Neural cell (in vitro differentiated cells): ENCODE measurements around the gene ESRP2. TPM values are rescaled to one million over a fixed set of nuclear protein-coding genes. Genes with fewer than 3 reads are reported as not detected.

Experiments used
- H2AFZ ChIP-seq: fragments of 200-600, 300-800 bp; sonication (generic), shearing (Covaris generic); 2 replicates; pipeline ENCODE4 v1.6.0; 2014; ENCODE audit warnings: low read depth, mild to moderate bottlenecking, antibody characterized with exemption, low read length, moderate library complexity
- H3F3A ChIP-seq: fragments of 200-600 bp; shearing (Covaris generic); 2 replicates; pipeline ENCODE4 v1.6.1; 2016; ENCODE audit warnings: mild to moderate bottlenecking, moderate library complexity, mixed read lengths, antibody characterized with exemption, low read length; ENCODE audit not compliant: insufficient read depth, poor library complexity, severe bottlenecking
- H3K27ac ChIP-seq: fragments of 200-600, 300-800 bp; sonication (generic), shearing (Covaris generic); 2 replicates; pipeline ENCODE4 v1.5.1; 2014; ENCODE audit warnings: mild to moderate bottlenecking, low read length, moderate library complexity
- H3K27me3 ChIP-seq: fragments of 300-800, 200-600 bp; sonication (generic), shearing (Covaris generic); 2 replicates; pipeline ENCODE4 v1.6.0; 2014; ENCODE audit warnings: mild to moderate bottlenecking, low read depth, low read length, moderate library complexity; ENCODE audit not compliant: insufficient read depth
- H3K36me3 ChIP-seq: fragments of 300-800, 200-600 bp; sonication (generic), shearing (Covaris generic); 2 replicates; pipeline ENCODE4 v1.5.1; 2014; ENCODE audit warnings: mild to moderate bottlenecking, antibody characterized with exemption, low read length, moderate library complexity; ENCODE audit not compliant: insufficient read depth
- H3K4me2 ChIP-seq: fragments of 300-800, 200-600 bp; sonication (generic), shearing (Covaris generic); 2 replicates; pipeline ENCODE4 v1.6.0; 2014; ENCODE audit warnings: mild to moderate bottlenecking, low read length
- H3K4me3 ChIP-seq: fragments of 300-800, 200-600 bp; sonication (generic), shearing (Covaris generic); 2 replicates; pipeline ENCODE4 v1.5.1; 2014; ENCODE audit warnings: mild to moderate bottlenecking, low read length, moderate library complexity
- H3K79me2 ChIP-seq: fragments of 200-600 bp; shearing (Covaris generic); replicated peaks from 2 replicates; pipeline ENCODE4 v1.6.0; 2014; ENCODE audit warnings: mild to moderate bottlenecking, low read length, moderate library complexity; ENCODE audit not compliant: insufficient read depth
- H3K9ac ChIP-seq: fragments of 300-800, 200-600 bp; sonication (generic), shearing (Covaris generic); 2 replicates; pipeline ENCODE4 v1.6.1; 2016; ENCODE audit warnings: mild to moderate bottlenecking, low read length, mixed read lengths
- H3K9me2 ChIP-seq: fragments of 200-600 bp; shearing (Covaris generic); 2 replicates; pipeline ENCODE4 v1.6.1; 2016; ENCODE audit warnings: mild to moderate bottlenecking, low read length, mixed read lengths; ENCODE audit not compliant: insufficient read depth
- H3K9me3 ChIP-seq: fragments of 200-600, 300-800 bp; sonication (generic), shearing (Covaris generic); 2 replicates; pipeline ENCODE4 v1.6.1; 2016; ENCODE audit warnings: mild to moderate bottlenecking, mixed run types, low read length, moderate library complexity, mixed read lengths
- H4K20me1 ChIP-seq: fragments of 200-600 bp; shearing (Covaris generic); 2 replicates; pipeline ENCODE4 v1.6.1; 2016; ENCODE audit warnings: mild to moderate bottlenecking, mixed run types; ENCODE audit not compliant: insufficient read depth
- EP300 ChIP-seq: fragments of 450-650 bp; conservative IDR thresholded peaks from 2 replicates; pipeline ENCODE4 v1.6.1; 2014; ENCODE audit warnings: antibody characterized with exemption, mild to moderate bottlenecking, moderate library complexity; ENCODE audit not compliant: poor library complexity, severe bottlenecking
- EZH2 ChIP-seq: fragments of 200-600, 300-800 bp; shearing (Covaris generic), sonication (generic); IDR thresholded peaks from 2 replicates; pipeline ENCODE4 v1.6.1; 2014; ENCODE audit warnings: antibody characterized with exemption, low read length, borderline replicate concordance, mild to moderate bottlenecking; ENCODE audit not compliant: insufficient read depth, poor library complexity, severe bottlenecking
- MXI1 ChIP-seq: fragments of 450-650 bp; conservative IDR thresholded peaks from 2 replicates; pipeline ENCODE4 v1.6.1; 2014; ENCODE audit warnings: antibody characterized with exemption, mild to moderate bottlenecking; ENCODE audit not compliant: poor library complexity, severe bottlenecking
- POLR2AphosphoS5 ChIP-seq: IDR thresholded peaks from 2 replicates; pipeline ENCODE4 v1.6.1; 2012
- RAD21 ChIP-seq: fragments of 450-650 bp; conservative IDR thresholded peaks from 2 replicates; pipeline ENCODE4 v1.6.1; 2014; ENCODE audit warnings: antibody characterized with exemption, mild to moderate bottlenecking, moderate library complexity
- SMC3 ChIP-seq: fragments of 450-650 bp; conservative IDR thresholded peaks from 2 replicates; pipeline ENCODE4 v1.6.1; 2014; ENCODE audit warnings: antibody characterized with exemption, mild to moderate bottlenecking, moderate library complexity; ENCODE audit not compliant: poor library complexity
- TAF1 ChIP-seq: IDR thresholded peaks from 2 replicates; pipeline ENCODE4 v1.6.1; 2012; ENCODE audit warnings: low read depth
- polyA plus RNA-seq: library from polyadenylated mRNA; depleted of rRNA; stranded (reverse); fragments of >200 nt; gene quantifications from 2 replicates; pipeline ENCODE4 v1.2.3, GENCODE V29; 2014
- TF ChIP-seq, protein P1 (sequence below): IDR thresholded peaks from 2 replicates; pipeline ENCODE4 v1.6.1; 2012; ENCODE audit warnings: borderline replicate concordance
- TF ChIP-seq, protein P2 (sequence below): fragments of 450-650 bp; IDR thresholded peaks from 2 replicates; pipeline ENCODE4 v1.5.1; 2014; ENCODE audit warnings: antibody characterized with exemption, mild to moderate bottlenecking, moderate library complexity; ENCODE audit not compliant: poor library complexity, severe bottlenecking

The ESRP2 gene
- polyA plus RNA-seq, 1 donor from 2014 or later = not detected

DNA sequence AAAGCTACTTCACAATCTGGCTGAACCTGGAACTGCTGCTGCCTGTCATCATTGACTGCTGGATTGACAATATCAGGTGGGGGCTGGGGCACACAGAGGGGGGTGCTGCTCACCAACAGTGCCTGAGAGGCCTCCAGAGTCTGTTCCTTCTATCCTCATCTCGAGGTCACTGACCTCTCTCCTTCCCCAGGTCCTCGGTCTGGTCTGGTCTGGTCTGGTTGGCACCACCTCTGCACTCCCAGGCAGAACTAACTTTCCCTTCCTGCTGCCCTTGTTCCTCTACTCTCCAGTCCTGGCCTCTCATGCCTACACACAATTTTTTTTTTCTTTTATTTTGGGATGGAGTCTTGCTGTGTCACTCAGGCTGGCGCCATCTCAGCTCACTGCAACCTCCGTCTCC, 13.4 kb upstream of the ESRP2 start:
- TF ChIP-seq RAD21 (no peak), TAF1 (no peak), EZH2 (no peak), SMC3 (no peak), EP300 (no peak), MXI1 (no peak), POLR2AphosphoS5 (no peak)
- TF ChIP-seq, protein P1, sequence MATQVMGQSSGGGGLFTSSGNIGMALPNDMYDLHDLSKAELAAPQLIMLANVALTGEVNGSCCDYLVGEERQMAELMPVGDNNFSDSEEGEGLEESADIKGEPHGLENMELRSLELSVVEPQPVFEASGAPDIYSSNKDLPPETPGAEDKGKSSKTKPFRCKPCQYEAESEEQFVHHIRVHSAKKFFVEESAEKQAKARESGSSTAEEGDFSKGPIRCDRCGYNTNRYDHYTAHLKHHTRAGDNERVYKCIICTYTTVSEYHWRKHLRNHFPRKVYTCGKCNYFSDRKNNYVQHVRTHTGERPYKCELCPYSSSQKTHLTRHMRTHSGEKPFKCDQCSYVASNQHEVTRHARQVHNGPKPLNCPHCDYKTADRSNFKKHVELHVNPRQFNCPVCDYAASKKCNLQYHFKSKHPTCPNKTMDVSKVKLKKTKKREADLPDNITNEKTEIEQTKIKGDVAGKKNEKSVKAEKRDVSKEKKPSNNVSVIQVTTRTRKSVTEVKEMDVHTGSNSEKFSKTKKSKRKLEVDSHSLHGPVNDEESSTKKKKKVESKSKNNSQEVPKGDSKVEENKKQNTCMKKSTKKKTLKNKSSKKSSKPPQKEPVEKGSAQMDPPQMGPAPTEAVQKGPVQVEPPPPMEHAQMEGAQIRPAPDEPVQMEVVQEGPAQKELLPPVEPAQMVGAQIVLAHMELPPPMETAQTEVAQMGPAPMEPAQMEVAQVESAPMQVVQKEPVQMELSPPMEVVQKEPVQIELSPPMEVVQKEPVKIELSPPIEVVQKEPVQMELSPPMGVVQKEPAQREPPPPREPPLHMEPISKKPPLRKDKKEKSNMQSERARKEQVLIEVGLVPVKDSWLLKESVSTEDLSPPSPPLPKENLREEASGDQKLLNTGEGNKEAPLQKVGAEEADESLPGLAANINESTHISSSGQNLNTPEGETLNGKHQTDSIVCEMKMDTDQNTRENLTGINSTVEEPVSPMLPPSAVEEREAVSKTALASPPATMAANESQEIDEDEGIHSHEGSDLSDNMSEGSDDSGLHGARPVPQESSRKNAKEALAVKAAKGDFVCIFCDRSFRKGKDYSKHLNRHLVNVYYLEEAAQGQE = no peak
- TF ChIP-seq, protein P2, sequence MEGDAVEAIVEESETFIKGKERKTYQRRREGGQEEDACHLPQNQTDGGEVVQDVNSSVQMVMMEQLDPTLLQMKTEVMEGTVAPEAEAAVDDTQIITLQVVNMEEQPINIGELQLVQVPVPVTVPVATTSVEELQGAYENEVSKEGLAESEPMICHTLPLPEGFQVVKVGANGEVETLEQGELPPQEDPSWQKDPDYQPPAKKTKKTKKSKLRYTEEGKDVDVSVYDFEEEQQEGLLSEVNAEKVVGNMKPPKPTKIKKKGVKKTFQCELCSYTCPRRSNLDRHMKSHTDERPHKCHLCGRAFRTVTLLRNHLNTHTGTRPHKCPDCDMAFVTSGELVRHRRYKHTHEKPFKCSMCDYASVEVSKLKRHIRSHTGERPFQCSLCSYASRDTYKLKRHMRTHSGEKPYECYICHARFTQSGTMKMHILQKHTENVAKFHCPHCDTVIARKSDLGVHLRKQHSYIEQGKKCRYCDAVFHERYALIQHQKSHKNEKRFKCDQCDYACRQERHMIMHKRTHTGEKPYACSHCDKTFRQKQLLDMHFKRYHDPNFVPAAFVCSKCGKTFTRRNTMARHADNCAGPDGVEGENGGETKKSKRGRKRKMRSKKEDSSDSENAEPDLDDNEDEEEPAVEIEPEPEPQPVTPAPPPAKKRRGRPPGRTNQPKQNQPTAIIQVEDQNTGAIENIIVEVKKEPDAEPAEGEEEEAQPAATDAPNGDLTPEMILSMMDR = no peak
- no peaks in the 10 kb centered on the region for H3K36me3 ChIP-seq

DNA sequence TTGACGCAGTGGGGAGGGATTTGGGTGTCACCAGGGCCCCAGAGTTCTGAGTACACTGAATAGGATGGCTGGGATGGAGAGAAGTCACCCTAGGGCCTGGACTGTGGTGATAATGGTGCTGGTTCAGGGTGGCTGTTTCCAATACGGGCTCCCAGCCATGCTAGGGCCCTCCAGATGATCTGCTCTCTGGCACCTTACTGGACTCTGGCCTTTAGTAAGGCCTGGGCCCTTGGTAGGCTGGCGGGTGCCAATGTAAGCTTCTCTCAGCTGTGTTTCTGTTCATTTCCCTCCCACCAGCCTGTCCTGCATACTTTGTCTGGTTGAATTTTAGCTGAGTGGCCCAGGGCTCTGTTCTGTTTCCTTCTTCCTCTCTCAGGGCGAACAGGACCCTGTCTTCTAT, 12.0 kb upstream of the ESRP2 start:
- no peak overlapping the region for H3K4me3 ChIP-seq
- no peak overlapping the region for H3K27ac ChIP-seq
- no peak overlapping the region for H2AFZ ChIP-seq

More for the DNA sequence above, 13.4 kb upstream of the ESRP2 start:
- no peak overlapping the region for H3K27ac ChIP-seq
- H3K4me2 ChIP-seq = no peak overlapping the region
- H3K4me3 ChIP-seq = no peak overlapping the region
- no peaks in the 10 kb centered on the region for H3K9me3 ChIP-seq
- no peaks in the 10 kb centered on the region for H3K27me3 ChIP-seq
- no peaks in the 10 kb centered on the region for H3F3A ChIP-seq
- no peaks in the 10 kb centered on the region for H3K79me2 ChIP-seq
- no peaks in the 10 kb centered on the region for H3K9me2 ChIP-seq
- H3K9ac ChIP-seq = no peak overlapping the region
- no peak overlapping the region for H2AFZ ChIP-seq
- H4K20me1 ChIP-seq = no peaks in the 10 kb centered on the region

More for the DNA sequence above, 12.0 kb upstream of the ESRP2 start:
- TF ChIP-seq TAF1 (no peak), EP300 (no peak), RAD21 (no peak), POLR2AphosphoS5 (no peak), SMC3 (no peak), EZH2 (no peak), MXI1 (no peak)
- TF ChIP-seq, protein P1 = no peak
- TF ChIP-seq, protein P2 = no peak
- H3K27me3 ChIP-seq = no peaks in the 10 kb centered on the region
- H3K9ac ChIP-seq = no peak overlapping the region
- no peaks in the 10 kb centered on the region for H3K79me2 ChIP-seq
- H3K36me3 ChIP-seq = no peaks in the 10 kb centered on the region
- H3K9me3 ChIP-seq = no peaks in the 10 kb centered on the region
- no peaks in the 10 kb centered on the region for H4K20me1 ChIP-seq
- no peak overlapping the region for H3K4me2 ChIP-seq
- H3K9me2 ChIP-seq = no peaks in the 10 kb centered on the region
- no peaks in the 10 kb centered on the region for H3F3A ChIP-seq
